DOHH2 (cell line): ENCODE results near the gene PARL.

ENCODE experiments used
- H3F3A ChIP-seq: fragments of 200-600 bp; sonication (generic), shearing (Covaris generic); 2 replicates; pipeline ENCODE4 v1.6.0; 2016; ENCODE audit warnings: antibody characterized with exemption, mild to moderate bottlenecking; ENCODE audit not compliant: control insufficient read depth, insufficient read depth
- H3K27ac ChIP-seq: fragments of 200-600 bp; sonication (generic); 2 replicates; pipeline ENCODE4 v1.5.1; 2014; ENCODE audit warnings: low read depth, mild to moderate bottlenecking, low read length, moderate library complexity
- H3K27me3 ChIP-seq: fragments of 200-600 bp; sonication (generic); 2 replicates; pipeline ENCODE4 v1.6.1; 2014; ENCODE audit warnings: mild to moderate bottlenecking, low read length, mixed read lengths; ENCODE audit not compliant: control insufficient read depth
- H3K36me3 ChIP-seq: fragments of 200-600 bp; sonication (generic); 2 replicates; pipeline ENCODE4 v1.6.1; 2014; ENCODE audit warnings: mild to moderate bottlenecking, low read length, moderate library complexity, mixed read lengths; ENCODE audit not compliant: control insufficient read depth
- H3K4me1 ChIP-seq: fragments of 200-600 bp; sonication (generic); 2 replicates; pipeline ENCODE4 v1.6.1; 2014; ENCODE audit warnings: mild to moderate bottlenecking, low read length, mixed read lengths; ENCODE audit not compliant: control insufficient read depth
- H3K4me2 ChIP-seq: fragments of 200-600 bp; sonication (generic); 2 replicates; pipeline ENCODE4 v1.6.0; 2014; ENCODE audit warnings: mild to moderate bottlenecking, low read length, moderate library complexity
- H3K4me3 ChIP-seq: fragments of 200-600 bp; sonication (generic); 2 replicates; pipeline ENCODE4 v1.5.1; 2014; ENCODE audit warnings: mild to moderate bottlenecking, low read length, mixed read lengths
- H3K79me2 ChIP-seq: fragments of 200-600 bp; sonication (generic); 2 replicates; pipeline ENCODE4 v1.6.1; 2014; ENCODE audit warnings: mild to moderate bottlenecking, low read length, mixed read lengths; ENCODE audit not compliant: control insufficient read depth
- H3K9me2 ChIP-seq: fragments of 200-600 bp; sonication (generic); replicated peaks from 2 replicates; pipeline ENCODE4 v1.6.1; 2014; ENCODE audit warnings: mild to moderate bottlenecking, low read length, mixed read lengths; ENCODE audit not compliant: control insufficient read depth
- H3K9me3 ChIP-seq: fragments of 200-600 bp; sonication (generic); 2 replicates; pipeline ENCODE4 v1.6.1; 2014; ENCODE audit warnings: antibody characterized with exemption, low read length, mixed read lengths; ENCODE audit not compliant: control insufficient read depth, insufficient read depth
- H4K20me1 ChIP-seq: fragments of 200-600 bp; sonication (generic); 2 replicates; pipeline ENCODE4 v1.6.0; 2014; ENCODE audit warnings: low read depth, mild to moderate bottlenecking, antibody characterized with exemption, low read length, moderate library complexity; ENCODE audit not compliant: control insufficient read depth, insufficient read depth
- EZH2phosphoT487 ChIP-seq: fragments of 200-600 bp; sonication (generic); IDR thresholded peaks from 2 replicates; pipeline ENCODE4 v1.6.1; 2017; ENCODE audit warnings: borderline replicate concordance, mild to moderate bottlenecking, antibody characterized with exemption, low read length, moderate library complexity, mixed read lengths
- TF ChIP-seq, protein P1 (sequence below): fragments of 200-600 bp; sonication (generic); IDR thresholded peaks from one replicate; pipeline ENCODE4 v1.5.1; 2014; ENCODE audit warnings: antibody characterized with exemption, mild to moderate bottlenecking, low read depth, low read length; ENCODE audit not compliant: poor library complexity, severe bottlenecking

PARL gene

GRCh38 chr3:183812761-183813445, 71.8 kb downstream of the PARL start:
- H3K79me2 ChIP-seq, result no peaks in the 10 kb centered on the region
- H3F3A ChIP-seq, result peaks cover 7% of the 10 kb centered on the region; the same call in 1 of the 2 replicates
- H3K9me2 ChIP-seq, result no peaks in the 10 kb centered on the region
- H3K27me3 ChIP-seq, result no peaks in the 10 kb centered on the region
- no peak overlapping the region for H3K4me3 ChIP-seq
- no peaks in the 10 kb centered on the region for H3K4me1 ChIP-seq
- H3K36me3 ChIP-seq, result peaks cover 43% of the 10 kb centered on the region
- 0 out of 2 replicates have a peak, but pooled peaks cover 6% of the 10 kb centered on the region for H4K20me1 ChIP-seq
- H3K4me2 ChIP-seq, result no peak overlapping the region
- no peaks in the 10 kb centered on the region for H3K9me3 ChIP-seq
- no peak overlapping the region for H3K27ac ChIP-seq
- TF ChIP-seq EZH2phosphoT487, result no peak
- TF ChIP-seq, protein P1, sequence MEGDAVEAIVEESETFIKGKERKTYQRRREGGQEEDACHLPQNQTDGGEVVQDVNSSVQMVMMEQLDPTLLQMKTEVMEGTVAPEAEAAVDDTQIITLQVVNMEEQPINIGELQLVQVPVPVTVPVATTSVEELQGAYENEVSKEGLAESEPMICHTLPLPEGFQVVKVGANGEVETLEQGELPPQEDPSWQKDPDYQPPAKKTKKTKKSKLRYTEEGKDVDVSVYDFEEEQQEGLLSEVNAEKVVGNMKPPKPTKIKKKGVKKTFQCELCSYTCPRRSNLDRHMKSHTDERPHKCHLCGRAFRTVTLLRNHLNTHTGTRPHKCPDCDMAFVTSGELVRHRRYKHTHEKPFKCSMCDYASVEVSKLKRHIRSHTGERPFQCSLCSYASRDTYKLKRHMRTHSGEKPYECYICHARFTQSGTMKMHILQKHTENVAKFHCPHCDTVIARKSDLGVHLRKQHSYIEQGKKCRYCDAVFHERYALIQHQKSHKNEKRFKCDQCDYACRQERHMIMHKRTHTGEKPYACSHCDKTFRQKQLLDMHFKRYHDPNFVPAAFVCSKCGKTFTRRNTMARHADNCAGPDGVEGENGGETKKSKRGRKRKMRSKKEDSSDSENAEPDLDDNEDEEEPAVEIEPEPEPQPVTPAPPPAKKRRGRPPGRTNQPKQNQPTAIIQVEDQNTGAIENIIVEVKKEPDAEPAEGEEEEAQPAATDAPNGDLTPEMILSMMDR, result no peak

GRCh38 chr3:183811638-183812037, 73.0 kb downstream of the PARL start:
- TF ChIP-seq EZH2phosphoT487, result no peak
- TF ChIP-seq, protein P1, result no peak
- Histone ChIP-seq H3K4me3 (no peak overlapping the region), H3K36me3 (peaks cover 55% of the 10 kb centered on the region), H3K27ac (no peak overlapping the region), H3K4me1 (no peaks in the 10 kb centered on the region), H3K4me2 (no peak overlapping the region), H4K20me1 (0 out of 2 replicates have a peak, but pooled peaks cover 6% of the 10 kb centered on the region), H3K9me2 (no peaks in the 10 kb centered on the region), H3F3A (peaks cover 7% of the 10 kb centered on the region; the same call in 1 of the 2 replicates), H3K9me3 (no peaks in the 10 kb centered on the region), H3K27me3 (no peaks in the 10 kb centered on the region), H3K79me2 (no peaks in the 10 kb centered on the region)

DNA sequence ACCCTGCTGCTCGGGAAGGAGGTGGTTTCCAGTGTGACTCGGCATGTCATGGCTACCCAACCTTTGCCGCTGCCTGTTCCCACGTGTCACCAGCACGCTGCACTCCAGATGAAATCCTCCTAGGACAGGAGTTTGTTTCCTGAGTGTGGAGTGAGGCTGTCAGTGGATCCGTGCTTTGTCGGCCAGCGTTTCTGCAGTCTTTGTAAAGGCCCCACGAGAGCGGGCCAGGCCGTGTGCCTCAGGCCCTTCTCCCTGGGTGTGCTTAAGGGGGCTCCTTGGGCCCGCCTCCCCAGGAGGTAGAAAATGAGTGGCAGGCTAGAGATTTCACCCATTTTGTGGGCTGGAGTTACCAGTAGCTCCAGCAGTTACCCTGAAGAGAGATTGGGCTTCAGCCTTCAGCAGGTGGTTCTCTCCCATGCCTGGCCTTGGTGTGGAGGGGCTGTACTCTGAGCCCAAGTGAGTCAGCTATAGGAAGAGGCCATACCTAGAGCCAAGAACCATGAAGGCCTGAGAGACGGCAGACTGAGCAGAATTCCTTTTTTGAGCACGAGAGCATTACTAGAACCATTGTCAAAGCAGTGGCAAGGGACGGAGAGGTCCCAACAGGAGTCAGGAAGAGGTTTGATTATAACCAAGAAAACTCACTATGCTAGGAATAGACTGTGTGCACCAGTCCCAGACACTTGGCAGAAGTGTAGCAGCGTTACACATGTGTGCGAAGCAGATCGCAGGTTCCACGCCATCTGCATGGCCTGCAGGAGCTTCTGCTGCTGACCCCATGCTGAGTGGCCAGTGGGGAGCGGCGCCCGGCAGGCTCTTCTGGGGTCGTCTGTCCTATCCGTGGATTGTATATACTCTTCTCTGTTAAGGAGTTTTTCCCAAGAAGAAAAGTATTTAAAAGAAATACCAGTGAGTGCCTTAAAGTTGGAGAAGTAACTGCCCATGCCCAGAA, 73.8 kb downstream of the PARL start:
- Histone ChIP-seq H3K4me1 (no peaks in the 10 kb centered on the region), H3K79me2 (no peaks in the 10 kb centered on the region), H3K4me2 (no peak overlapping the region), H3K27me3 (no peaks in the 10 kb centered on the region), H3K9me2 (no peaks in the 10 kb centered on the region), H3F3A (peaks cover 6% of the 10 kb centered on the region; the same call in 1 of the 2 replicates), H4K20me1 (0 out of 2 replicates have a peak, but pooled peaks cover 6% of the 10 kb centered on the region), H3K9me3 (no peaks in the 10 kb centered on the region), H3K4me3 (no peak overlapping the region), H3K27ac (no peak overlapping the region), H3K36me3 (peaks cover 62% of the 10 kb centered on the region)
- TF ChIP-seq, protein P1, result no peak
- TF ChIP-seq EZH2phosphoT487, result no peak
